ENCODE measurements around the gene MYO18B. TPM values are rescaled to one million over a fixed set of nuclear protein-coding genes. Genes with fewer than 3 reads are reported as not detected.

Gene MYO18B
- polyA plus RNA-seq, 1 donor (not counting 4 experiments of a cell fraction or from before 2014, with no cell fraction given): not detected

GRCh38 chr22:25896592-25896991, 154.6 kb downstream of the MYO18B start:
- no peak overlapping the region for H3K27ac ChIP-seq (ENCODE audit: control insufficient read depth, insufficient read depth, low read length)
- no peaks in the 10 kb centered on the region for H3K79me2 ChIP-seq (ENCODE audit: control insufficient read depth, insufficient read depth, low read length)
- no peaks in the 10 kb centered on the region for H3K4me1 ChIP-seq (ENCODE audit: control insufficient read depth, extremely low read depth, insufficient read depth, low read length)
- H3K27me3 ChIP-seq (ENCODE audit: control insufficient read depth, extremely low read depth, insufficient read depth, low read length): no peaks in the 10 kb centered on the region
- H3K4me2 ChIP-seq (ENCODE audit: control insufficient read depth, extremely low read depth, insufficient read depth, low read depth, low read length): no peak overlapping the region
- no peak overlapping the region for H3K4me3 ChIP-seq (ENCODE audit: control insufficient read depth in 2 of 3, extremely low read depth in 1 of 3, insufficient read depth in 2 of 3, low read depth in 1 of 3, low read length in 3 of 3)
- dilution Hi-C loops (cut with MboI; ENCODE audit: extremely low pct_ligation_motif_present, low sequenced_read_pairs): no loop called here
- no peaks in the 10 kb centered on the region for H3K36me3 ChIP-seq (ENCODE audit: control insufficient read depth in 2 of 2, extremely low read depth in 1 of 2, insufficient read depth in 2 of 2, low read length in 2 of 2)
- H3K9ac ChIP-seq (ENCODE audit: control insufficient read depth, extremely low read depth, insufficient read depth, low read length): no peak overlapping the region
- FAIRE-seq (no peak), DNase-seq (ENCODE audit: low read depth, low spot score) (no peak)
- H2AFZ ChIP-seq (ENCODE audit: control insufficient read depth, low read length): no peak overlapping the region
- no peaks in the 10 kb centered on the region for H4K20me1 ChIP-seq (ENCODE audit: control insufficient read depth, extremely low read depth, insufficient read depth, low read length)
- H3K9me1 ChIP-seq (ENCODE audit: control insufficient read depth, extremely low read depth, insufficient read depth, low read length): no peaks in the 10 kb centered on the region
- no peak for TF ChIP-seq EZH2 (IDR thresholded peaks at IDR 0.05; ENCODE audit: low read length)
- TF ChIP-seq, protein P1, sequence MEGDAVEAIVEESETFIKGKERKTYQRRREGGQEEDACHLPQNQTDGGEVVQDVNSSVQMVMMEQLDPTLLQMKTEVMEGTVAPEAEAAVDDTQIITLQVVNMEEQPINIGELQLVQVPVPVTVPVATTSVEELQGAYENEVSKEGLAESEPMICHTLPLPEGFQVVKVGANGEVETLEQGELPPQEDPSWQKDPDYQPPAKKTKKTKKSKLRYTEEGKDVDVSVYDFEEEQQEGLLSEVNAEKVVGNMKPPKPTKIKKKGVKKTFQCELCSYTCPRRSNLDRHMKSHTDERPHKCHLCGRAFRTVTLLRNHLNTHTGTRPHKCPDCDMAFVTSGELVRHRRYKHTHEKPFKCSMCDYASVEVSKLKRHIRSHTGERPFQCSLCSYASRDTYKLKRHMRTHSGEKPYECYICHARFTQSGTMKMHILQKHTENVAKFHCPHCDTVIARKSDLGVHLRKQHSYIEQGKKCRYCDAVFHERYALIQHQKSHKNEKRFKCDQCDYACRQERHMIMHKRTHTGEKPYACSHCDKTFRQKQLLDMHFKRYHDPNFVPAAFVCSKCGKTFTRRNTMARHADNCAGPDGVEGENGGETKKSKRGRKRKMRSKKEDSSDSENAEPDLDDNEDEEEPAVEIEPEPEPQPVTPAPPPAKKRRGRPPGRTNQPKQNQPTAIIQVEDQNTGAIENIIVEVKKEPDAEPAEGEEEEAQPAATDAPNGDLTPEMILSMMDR (optimal IDR thresholded peaks at IDR 0.05 in 1 of 3, IDR thresholded peaks at IDR 0.05 in 1 of 3, conservative IDR thresholded peaks at IDR 0.05 in 1 of 3; ENCODE audit: extremely low read depth in 1 of 3, insufficient read depth in 2 of 3, low read length in 3 of 3): no peak
- H3K9me3 ChIP-seq (ENCODE audit: control insufficient read depth, low read depth, low read length): no peaks in the 10 kb centered on the region

- Histone ChIP-seq H4K20me1 (ENCODE audit: control insufficient read depth, extremely low read depth, insufficient read depth, low read length) (no peaks in the 10 kb centered on the region), H3K79me2 (ENCODE audit: control insufficient read depth, insufficient read depth, low read length) (no peaks in the 10 kb centered on the region), H2AFZ (ENCODE audit: control insufficient read depth, low read length) (no peak overlapping the region), H3K4me2 (ENCODE audit: control insufficient read depth, extremely low read depth, insufficient read depth, low read depth, low read length) (no peak overlapping the region), H3K27me3 (ENCODE audit: control insufficient read depth, extremely low read depth, insufficient read depth, low read length) (no peaks in the 10 kb centered on the region), H3K27ac (ENCODE audit: control insufficient read depth, insufficient read depth, low read length) (no peak overlapping the region), H3K9me3 (ENCODE audit: control insufficient read depth, low read depth, low read length) (no peaks in the 10 kb centered on the region), H3K4me1 (ENCODE audit: control insufficient read depth, extremely low read depth, insufficient read depth, low read length) (no peaks in the 10 kb centered on the region), H3K4me3 (ENCODE audit: control insufficient read depth in 2 of 3, extremely low read depth in 1 of 3, insufficient read depth in 2 of 3, low read depth in 1 of 3, low read length in 3 of 3) (no peak overlapping the region), H3K9ac (ENCODE audit: control insufficient read depth, extremely low read depth, insufficient read depth, low read length) (no peak overlapping the region), H3K9me1 (ENCODE audit: control insufficient read depth, extremely low read depth, insufficient read depth, low read length) (no peaks in the 10 kb centered on the region), H3K36me3 (ENCODE audit: control insufficient read depth in 2 of 2, extremely low read depth in 1 of 2, insufficient read depth in 2 of 2, low read length in 2 of 2) (no peaks in the 10 kb centered on the region)
- no peak for DNase-seq (ENCODE audit: low read depth, low spot score)
- TF ChIP-seq EZH2 (IDR thresholded peaks at IDR 0.05; ENCODE audit: low read length): no peak
- TF ChIP-seq, protein P1 (optimal IDR thresholded peaks at IDR 0.05 in 1 of 3, IDR thresholded peaks at IDR 0.05 in 1 of 3, conservative IDR thresholded peaks at IDR 0.05 in 1 of 3; ENCODE audit: extremely low read depth in 1 of 3, insufficient read depth in 2 of 3, low read length in 3 of 3): peak in 2 of 3 experiments; percentile 38 to 53
- no peak for FAIRE-seq
- dilution Hi-C loops (cut with MboI; ENCODE audit: extremely low pct_ligation_motif_present, low sequenced_read_pairs): no loop called here
Measured at GRCh38 chr22:25898707-25899365, 156.8 kb downstream of the MYO18B start.

Data from keratinocyte (primary cell).